ENCODE data around the gene ROGDI. TPM values are rescaled to one million over a fixed set of nuclear protein-coding genes. Genes with fewer than 3 reads are reported as not detected.
"Not testable (repeated sequence)": the region's sequence is repeated elsewhere in the genome, so short reads cannot be mapped to it uniquely, and the experiment has no call there.

ROGDI gene
- polyA plus RNA-seq, 12 donors = 7.7 to 27.6 (median 11.2) TPM; not detected in 1

DNA sequence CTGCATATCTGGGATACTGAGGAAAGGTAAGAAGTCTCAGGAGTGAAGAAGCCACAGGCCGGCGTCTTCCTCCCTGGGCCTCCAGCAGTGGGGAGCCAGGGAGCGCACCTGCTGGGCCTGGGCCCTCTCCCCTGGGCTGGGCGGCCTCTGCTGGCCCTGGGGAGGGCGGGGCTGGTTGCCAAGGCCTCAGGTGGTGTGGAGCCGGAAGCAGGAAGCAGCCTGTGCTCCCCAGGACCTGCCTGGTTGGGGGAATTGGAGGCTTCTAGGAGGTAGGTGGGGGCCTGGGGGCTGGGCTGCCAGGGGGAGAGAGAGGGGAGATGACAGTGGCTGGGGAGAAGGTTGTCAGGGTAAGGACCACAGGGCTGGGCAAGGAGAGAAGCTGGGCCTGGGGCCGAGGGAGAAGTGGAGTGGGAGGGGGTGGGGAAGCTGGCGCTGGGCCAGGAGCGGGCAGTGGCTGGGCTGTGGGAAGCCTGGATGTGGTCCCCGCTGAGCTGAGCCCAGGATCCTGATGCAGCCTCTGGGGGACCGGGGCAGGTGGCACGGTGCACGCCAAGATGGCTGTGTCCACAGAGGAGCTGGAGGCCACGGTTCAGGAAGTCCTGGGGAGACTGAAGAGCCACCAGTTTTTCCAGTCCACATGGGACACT lies 7.1 kb downstream of the ROGDI start, which contains the start of gene SMIM22:
SMIM22 (plus strand) TSS at position 189 of the 647 bp plus-strand sequence; CDS start at position 555, 366 bp downstream.
- DNase-seq = no peak

DNA sequence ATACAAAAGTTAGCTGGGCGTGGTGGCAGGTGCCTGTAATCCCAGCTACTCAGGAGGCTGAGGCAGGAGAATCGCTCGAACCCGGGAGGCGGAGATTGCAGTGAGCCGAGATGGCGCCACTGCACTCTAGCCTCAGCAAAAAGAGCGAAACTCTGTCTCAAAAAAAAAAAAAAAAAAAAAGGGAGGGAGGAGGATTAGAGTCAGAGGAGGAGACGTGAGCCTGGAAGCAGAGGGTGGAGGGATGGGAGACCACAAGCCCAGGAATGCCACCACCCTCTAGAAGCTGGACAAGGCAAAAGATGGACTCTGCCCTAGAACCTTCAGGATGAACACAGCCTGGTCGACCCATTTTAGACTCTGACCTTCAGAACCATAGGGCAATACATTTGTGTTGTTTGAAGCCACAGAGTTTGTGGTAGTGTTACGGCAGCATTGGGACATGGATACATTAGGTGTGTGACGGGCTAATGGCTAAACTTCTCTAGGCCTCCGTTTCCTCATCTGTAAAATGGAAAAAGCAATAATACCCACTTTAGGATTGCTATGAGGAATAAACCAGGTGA lies 9.4 kb downstream of the ROGDI start:
- no peak for DNase-seq

DNA sequence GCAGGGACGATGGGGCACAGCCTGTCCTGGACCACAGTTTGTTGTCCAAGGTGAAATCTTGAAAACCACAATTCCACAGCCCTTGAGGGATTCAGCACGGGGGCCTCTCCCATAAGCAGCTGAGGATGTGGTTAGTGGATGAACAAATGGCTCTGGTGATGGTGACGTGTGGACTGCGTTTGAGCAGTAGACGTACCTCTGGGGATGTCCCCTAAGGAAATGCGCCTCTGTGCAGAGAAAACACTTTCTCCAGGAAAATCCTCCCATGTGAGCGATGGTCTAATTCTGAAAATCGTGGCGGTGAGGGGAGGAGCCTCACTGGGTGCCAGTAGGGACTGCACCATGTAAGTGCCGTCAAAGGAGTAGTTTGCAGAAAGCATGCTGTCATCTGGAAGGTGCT lies 11.6 kb downstream of the ROGDI start:
- no peak for DNase-seq

DNA sequence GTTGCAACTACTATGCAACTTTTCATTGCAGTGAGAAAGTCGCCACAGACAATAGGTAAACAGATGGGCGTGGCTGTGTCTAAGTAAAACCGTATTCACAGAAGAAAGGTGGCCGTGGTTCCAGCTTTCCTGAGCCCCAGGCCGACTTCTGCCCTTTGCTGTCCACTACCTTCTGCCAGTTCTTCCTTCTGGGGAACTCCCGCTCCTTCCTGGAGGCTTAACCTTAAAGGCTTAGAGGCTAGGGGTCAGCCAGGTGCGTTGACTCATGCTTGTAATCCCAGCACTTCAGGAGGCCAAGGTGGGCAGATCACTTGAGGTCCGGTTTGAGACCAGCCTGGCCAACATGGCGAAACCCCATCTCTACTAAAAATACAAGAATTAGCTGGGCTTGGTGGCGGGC lies 12.2 kb downstream of the ROGDI start:
- DNase-seq = no peak

DNA sequence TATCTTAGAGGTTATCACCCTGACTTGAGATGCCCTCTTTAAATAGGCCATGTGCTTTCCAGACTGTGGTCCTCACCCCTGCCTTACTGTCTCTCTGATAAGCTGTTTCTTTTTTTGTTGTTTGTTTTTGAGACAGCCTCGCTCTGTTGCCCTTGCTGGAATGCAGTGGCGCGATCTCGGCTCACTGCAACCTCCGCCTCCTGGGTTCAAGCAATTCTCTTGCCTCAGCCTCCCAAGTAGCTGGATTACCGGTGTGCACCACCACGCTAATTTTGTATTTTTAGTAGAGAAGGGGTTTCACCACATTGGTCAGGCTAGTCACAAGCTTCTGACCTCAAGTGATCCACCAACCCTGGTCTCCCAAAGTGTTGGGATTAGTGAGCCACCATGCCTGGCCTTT lies 13.5 kb downstream of the ROGDI start:
- DNase-seq = no peak

DNA sequence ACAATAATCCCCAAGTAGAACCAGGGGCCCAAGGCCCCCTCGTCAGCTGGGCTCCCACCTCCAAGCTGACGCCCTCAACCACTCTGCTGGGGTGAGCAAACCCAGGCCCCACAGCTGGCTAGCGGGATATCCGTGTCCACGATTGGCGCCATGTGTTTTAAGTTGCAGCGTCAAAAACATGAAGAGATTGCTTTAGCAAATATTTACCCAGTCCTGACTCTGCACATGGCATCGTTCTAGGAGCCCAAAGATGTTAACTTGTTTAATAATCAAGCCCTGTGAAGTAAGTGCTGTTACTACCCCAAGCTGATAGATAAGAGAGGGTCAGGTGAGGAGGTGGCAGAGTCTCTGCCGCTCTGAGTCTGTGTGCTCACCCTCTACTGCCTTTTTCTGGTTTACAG lies 13.9 kb downstream of the ROGDI start:
- no peak for DNase-seq

DNA sequence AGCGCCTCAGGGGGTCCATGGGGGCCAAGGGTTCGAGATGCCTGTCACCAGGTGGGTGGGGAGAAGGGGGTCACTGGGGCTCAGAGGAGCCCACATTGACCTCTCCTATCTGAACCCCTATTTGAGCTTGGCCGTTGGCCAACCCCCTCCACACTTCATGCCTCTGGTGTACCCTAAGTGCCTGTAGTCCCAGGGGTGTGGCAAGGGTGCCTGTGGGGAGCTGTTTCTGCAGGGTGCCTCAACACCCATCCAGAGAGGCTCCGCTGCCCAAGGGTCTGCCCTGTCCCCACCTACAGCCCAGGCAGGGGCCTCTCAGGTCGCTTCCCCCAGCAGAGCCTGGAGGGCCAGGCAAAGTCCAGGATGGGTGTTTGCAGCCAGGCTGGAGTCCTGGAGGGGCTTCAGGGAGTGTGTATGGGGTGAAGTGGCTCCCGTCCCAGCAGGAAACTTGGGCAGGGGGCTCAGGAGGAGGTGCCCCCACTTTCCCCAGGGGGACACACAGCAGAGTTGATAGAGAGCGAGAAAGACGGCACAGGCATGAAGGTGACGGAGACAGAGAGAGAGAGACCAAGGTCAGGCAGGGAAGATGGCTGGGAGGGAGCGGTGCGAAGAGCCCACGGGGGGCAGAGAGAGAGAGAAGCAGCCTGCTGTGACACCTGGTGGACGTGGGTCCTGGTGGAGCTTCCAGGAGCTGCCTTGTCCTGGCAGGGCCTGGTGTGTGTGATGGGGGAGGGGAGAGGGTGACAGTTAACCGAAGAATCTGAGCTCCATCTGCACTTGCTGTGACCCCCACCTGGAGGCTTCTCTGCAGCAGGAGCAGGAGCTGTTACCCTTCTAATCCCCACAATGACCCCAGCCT lies 14.6 kb downstream of the ROGDI start, which contains the start of gene SEPTIN12:
SEPTIN12 (minus strand) TSS at position 719 of the 856 bp plus-strand sequence; CDS start at position 19, 700 bp downstream.
- no peak for DNase-seq

DNA sequence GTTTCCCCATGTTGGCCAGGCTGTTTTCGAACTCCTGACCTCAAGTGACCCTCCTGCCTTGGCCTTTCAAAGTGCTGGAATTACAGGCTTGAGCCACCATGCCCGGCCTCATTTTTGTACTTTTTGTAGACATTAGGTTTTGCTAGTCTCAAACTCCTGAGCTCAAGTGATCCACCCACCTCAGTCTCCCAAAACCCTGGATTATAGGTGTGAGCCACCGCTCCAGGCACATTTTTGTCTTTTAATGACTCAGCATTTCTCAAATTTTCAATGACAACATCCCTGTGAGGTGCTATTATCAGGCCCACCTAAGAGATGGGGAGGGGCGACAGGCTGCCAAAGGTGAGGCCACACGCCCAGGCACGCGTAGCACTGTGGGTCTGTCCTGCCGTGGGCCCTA lies 15.4 kb downstream of the ROGDI start:
- DNase-seq = no peak

DNA sequence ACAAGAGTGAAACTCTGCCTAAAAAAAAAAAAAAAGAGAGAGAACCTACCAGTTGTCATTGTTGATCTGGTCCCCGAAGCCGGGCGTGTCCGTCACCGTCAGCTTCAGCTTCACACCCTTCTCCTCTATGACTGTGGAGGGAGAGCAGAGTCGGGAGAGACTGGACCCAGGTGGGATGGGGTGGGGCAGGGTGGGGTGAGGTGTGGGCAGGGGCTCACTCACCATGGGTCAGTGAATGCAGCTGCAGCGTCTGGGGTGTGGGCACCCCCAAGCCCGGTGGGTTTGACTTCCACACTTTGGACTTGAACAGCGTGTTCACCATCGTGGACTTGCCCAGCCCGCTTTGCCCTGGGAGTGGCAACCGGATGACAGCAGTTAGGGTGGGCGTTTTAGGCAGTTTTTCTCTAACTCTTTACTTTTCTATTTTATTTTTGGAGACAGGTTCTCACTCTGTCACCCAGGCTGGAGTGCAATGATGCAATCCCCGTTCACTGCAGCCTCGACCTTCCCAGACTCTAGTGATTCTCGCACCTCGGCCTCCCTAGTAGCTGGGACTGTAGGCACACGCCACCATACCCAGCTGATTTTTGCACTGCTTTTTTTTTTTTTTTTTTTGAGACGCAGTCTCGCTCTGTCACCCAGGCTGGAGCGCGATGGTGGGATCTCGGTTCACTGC lies 16.5 kb downstream of the ROGDI start:
- no peak for DNase-seq

DNA sequence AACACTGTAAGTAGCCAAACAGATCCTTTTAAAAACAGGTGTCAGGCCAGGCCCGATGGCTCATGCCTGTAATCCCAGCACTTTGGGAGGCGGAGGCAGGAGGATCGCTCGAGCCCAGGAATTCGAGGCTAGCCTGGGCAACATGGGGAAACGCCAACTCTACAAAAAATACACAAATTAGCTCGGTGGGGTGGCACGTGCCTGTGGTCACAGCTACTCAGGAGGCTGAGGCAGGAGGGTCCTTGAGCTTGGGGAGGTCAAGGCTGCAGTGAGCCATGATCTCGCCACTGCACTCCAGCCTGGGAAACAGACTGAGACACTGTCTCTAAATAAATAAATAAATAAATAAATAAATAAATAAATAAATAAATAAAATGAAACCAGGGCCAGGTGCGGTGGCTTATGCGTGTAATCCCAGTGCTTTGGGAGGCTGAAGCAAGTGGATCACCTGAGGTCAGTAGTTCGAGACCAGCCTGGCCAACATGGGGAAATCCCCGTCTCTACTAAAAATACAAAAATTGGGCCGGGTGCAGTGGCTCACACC lies 17.9 kb downstream of the ROGDI start:
- DNase-seq = not testable (repeated sequence)

DNA sequence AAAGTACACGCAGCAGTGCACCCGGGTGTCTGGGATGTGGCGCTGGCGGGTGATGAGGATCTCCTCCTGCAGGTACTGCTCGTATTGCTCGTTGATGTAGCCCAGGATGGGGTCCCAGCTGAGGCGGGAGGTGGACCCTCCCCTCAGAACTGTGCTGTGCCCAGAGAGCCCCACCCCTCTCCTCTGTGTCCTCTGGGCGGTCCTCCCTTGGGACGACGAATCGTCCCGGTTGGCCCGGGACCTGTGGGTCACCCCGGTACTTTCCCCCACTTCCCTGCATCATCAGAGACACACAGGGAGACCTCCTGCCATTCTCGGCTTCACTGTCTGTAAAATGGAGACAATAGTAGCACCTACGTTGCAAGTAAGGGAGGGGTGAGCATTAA lies 18.5 kb downstream of the ROGDI start:
- no peak for DNase-seq

DNA sequence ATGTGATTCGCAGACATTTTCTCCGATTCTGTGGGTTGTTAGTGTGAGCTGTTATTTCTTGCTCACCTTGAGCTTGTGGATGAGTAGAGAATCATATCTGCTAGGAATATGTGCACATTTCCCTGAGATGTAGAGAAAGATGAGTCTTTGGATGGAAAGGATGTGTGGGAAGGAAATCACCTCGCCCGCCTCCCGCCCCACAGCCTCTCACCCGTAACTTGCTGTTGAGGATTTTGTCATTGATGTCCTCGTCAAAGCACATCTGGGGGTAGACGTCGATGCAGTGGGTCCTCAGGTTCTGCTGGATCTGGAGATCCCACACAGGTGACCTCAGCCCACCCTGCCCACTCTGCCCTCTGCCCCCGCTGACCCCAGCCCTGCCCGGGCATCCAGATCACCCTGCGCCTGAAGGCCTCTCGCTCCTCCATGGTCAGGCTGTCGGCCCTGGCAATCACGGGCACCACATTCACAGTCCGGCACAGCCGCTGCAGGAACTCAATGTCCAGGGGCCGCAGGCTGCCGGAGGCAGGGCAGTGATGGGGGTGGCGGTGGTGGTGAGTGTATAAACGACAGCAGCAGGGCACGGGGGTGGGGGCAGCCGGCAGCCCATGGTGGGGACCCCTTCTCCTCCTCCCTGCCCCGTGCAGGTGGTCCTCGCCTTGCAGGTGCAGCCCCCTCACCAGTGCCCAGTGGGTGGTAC lies 19.0 kb downstream of the ROGDI start:
- DNase-seq = no peak

DNA sequence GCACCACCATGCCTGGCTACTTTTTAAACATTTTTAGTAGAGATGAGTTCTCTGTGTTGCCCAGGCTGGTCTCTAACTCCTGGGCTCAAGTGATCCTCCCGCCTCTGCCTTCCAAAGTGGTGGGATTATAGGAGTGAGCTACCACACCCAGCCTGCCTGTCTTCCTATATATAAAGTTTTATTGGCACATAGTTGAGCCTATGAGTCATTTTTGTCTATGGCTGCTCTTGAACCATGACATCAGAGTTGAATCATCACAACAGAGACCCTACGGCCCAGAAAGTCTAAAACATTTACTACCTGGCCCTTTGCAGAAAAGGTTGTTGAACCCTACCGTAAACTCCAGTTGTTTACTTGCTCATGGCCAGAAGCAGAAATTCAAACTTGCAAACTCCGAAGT lies 22.2 kb downstream of the ROGDI start:
- DNase-seq = no peak

DNA sequence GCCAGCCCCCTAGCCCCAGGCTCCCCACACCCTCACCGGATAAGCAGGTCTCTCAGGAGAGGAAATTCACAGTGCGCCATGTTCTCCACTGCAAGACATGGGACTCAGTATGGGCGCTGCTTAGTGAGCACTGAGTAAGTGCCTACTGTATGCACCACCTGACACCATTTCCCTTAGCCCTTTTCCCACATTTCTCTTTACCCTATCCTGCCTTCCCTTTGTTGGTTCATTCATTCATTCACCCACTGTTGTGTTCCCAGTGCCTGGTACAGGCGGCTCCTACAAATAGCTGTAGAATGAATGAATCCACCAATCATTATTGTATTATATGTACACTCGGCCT lies 24.4 kb downstream of the ROGDI start:
- DNase-seq = no peak

DNA sequence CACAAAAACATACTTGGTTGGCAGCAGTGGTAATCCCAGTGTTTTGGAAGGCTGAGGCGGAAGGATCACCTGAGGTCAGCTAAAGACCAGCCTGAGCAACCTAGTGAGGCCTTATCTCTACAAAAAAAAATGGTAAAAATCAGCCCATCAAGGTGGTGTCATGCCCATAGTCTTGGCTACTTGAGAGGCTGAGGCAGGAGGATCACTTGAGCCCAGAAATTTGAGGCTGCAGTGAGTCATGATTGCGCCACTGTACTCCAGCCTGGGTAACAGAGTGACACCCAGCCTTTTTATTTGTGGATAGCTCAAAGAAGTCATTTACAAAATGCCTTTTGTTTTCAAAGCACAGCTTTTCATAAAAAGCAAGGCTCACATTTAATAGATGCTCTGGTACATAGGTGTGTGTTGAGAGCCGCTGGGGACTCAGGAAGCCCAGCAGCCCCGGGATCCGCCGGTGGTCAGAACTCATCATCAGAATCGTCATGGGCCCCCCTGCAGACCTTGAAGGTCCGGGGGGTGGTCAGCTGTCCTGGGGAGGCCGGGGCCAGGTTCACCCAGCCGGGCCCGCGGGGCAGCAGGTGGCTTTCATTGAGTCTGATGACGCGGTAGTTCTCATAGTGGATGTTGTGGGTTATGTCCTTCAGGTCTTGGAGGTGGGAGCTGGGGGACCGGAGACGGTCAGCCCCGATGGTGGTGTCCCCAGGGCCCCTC lies 24.9 kb downstream of the ROGDI start:
- no peak for DNase-seq

DNA sequence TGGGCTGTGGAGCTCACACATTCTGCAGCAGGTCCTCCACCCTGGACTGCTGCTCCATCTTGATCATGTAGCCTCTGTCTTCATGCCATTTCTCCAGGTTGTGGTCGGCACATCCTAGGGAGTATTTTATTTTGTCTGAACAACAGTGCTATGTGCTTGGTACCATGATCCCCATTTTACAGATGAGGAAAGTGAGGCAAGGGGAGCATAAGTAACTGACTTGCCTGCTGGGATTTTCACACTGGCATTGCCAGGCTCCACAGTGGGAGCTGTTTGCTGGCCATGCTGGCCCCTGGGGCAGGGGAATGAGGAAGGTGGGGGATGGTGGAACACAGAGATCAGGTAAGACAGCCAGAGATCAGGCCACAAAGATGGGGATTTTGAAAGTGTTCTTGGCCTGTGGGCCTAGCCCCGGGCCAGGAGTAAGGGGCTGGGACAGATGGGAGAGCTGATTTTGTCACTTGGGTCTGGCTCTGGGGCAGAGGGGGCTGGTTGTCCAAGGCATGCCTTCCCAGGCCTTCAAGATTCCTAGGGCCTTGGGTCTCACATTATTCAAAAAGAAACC lies 26.2 kb downstream of the ROGDI start:
- no peak for DNase-seq

DNA sequence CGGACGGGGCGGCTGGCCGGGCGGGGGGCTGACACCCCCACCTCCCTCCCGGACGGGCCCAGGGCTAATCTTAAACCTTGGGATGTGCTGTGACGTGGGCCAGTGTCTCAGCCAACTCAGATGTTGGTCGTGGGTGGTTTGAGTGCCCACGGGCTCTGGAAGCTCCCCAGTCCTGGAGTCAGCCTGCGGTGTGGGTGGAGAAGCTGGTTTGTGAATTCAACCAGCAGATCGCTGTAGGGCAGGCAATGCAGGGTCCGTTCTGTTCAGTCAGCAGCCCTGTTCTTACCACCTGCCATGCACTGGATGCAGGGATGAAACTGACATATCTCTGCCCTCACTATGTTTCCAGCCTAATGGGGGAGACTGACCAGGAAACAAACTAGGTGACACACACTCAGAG lies 27.4 kb downstream of the ROGDI start:
- no peak for DNase-seq

DNA sequence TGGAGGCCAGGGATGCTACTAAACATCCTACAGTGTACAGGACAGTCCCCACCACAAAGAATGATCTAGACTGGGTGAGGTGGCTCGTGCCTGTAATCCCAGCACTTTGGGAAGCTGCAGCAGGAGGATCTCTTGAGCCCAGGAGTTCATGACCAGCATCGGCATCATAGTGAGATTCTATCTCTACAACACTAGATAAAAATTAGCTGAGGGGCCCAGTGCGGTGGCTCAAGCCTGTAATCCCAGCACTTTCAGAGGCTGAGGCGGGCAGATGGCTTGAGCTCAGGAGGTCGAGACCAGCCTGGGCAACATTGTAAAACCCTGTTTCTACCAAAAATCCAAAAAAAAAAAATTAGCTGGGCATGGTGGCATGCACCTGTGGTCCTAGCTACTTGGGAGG lies 30.1 kb downstream of the ROGDI start:
- no peak for DNase-seq

DNA sequence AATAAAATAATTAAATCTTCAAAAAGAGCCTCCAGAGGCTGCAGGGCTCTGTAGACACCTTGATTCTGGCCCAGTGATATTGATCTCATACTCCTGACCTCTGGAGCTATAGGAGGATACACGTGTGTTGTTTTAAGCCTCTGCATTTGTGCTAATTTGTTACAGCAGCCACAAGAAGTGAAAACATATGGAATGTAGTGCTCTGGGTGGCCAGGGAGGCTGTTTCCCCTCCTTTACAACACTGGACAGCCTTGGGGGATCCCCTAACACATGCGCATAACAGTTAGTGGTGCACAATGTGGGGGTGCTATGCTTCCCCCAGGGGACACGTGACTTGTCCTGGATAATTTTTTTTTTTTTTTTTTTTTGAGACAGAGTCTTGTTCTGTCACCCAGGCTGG lies 30.8 kb downstream of the ROGDI start:
- no peak for DNase-seq

DNA sequence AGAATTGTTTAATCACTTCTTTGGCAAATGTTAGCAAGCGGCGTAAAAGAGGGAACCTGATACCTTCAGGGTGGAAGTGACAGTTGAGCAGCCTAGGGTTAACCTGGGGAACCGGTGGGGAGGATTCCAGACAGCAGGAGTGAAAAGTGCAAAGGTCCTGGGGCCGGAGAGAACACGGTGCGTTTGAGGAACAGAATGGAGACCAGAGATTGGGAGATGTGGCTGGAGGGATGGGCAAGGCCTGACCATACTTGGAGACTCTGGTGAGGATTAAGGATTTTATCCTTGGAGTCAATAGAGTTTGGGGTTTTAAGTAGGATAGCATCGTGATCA lies 33.2 kb downstream of the ROGDI start:
- no peak for DNase-seq

Measured in muscle of arm (tissue), 12 donors.